GM10248 (cell line): ENCODE results near the gene KTN1.

Experiments used
- CTCF ChIA-PET: fragments of 300-600 bp; sonication (Branson Sonifier 250); formaldehyde crosslinking; extraction: SDS; loops from one replicate; lab custom pipeline; 2021; ENCODE audit warnings: antibody characterized with exemption; lab: Yijun Ruan, JAX
- POLR2A ChIA-PET: fragments of 350-650 bp; sonication (Branson Sonifier 250); formaldehyde crosslinking; extraction: SDS; loops from one replicate; lab custom pipeline; 2020; ENCODE audit warnings: antibody characterized with exemption; lab: Yijun Ruan, JAX
- DNase-seq: peaks from one replicate; pipeline ENCODE4 v3.0.0; 2012; ENCODE audit errors: extremely low spot score
- TF ChIP-seq, protein P1 (sequence below): IDR thresholded peaks from 2 replicates; pipeline ENCODE4 v1.5.1; 2012; ENCODE audit warnings: mild to moderate bottlenecking, low read depth; ENCODE audit errors: extremely low read depth, missing control alignments, control extremely low read depth

The KTN1 gene

DNA sequence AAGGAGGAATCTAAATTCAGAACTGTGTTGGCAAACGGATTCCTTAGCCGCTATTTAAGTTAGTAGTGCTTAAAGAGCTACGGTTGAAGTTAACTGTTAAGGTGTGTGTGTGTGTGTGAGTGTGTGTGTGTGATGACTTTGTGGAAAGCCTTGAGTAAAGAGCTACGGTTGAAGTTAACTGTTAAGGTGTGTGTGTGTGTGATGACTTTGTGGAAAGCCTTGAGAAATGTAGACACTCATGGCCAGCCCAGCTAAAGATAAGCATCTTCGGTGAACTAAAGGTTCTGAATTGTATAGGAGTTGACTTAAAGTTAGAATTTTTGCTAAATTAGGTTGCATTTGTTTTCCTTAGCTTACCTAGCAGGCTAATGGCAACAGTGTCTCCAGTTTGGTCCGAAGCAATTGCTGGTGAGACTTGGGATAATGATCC, 1.4 kb downstream of the KTN1 start:
- POLR2A ChIA-PET: no interaction called here
- no peak for DNase-seq
- CTCF ChIA-PET: interaction anchor here (0.9 to 1.7 kb wide), 5 partner anchors 9 to 311 kb away, joined by 3 to 7 read pairs (median 3); no protein-coding TSS in a partner anchor
- TF ChIP-seq, protein P1, sequence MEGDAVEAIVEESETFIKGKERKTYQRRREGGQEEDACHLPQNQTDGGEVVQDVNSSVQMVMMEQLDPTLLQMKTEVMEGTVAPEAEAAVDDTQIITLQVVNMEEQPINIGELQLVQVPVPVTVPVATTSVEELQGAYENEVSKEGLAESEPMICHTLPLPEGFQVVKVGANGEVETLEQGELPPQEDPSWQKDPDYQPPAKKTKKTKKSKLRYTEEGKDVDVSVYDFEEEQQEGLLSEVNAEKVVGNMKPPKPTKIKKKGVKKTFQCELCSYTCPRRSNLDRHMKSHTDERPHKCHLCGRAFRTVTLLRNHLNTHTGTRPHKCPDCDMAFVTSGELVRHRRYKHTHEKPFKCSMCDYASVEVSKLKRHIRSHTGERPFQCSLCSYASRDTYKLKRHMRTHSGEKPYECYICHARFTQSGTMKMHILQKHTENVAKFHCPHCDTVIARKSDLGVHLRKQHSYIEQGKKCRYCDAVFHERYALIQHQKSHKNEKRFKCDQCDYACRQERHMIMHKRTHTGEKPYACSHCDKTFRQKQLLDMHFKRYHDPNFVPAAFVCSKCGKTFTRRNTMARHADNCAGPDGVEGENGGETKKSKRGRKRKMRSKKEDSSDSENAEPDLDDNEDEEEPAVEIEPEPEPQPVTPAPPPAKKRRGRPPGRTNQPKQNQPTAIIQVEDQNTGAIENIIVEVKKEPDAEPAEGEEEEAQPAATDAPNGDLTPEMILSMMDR: no peak

GRCh38 chr14:55582746-55583145, 2.7 kb downstream of the KTN1 start:
- TF ChIP-seq, protein P1: no peak
- DNase-seq: peak; percentile 35
- POLR2A ChIA-PET: no interaction called here
- CTCF ChIA-PET: no interaction called here

- no peak for DNase-seq
- ChIA-PET POLR2A (no interaction called here), CTCF (interaction anchor here (1.0 to 1.1 kb wide), 3 partner anchors 10 to 30 kb away, joined by 3 to 4 read pairs (median 4); no protein-coding TSS in a partner anchor)
- TF ChIP-seq, protein P1: no peak
Measured at GRCh38 chr14:55583942-55584468, 4.0 kb downstream of the KTN1 start.

GRCh38 chr14:55585854-55586253, 5.8 kb downstream of the KTN1 start:
- TF ChIP-seq, protein P1: no peak
- ChIA-PET POLR2A (no interaction called here), CTCF (interaction anchor here (0.9 to 3.5 kb wide), 2 partner anchors 10 to 14 kb away, joined by 3 to 10 read pairs; no protein-coding TSS in a partner anchor)
- no peak for DNase-seq

DNA sequence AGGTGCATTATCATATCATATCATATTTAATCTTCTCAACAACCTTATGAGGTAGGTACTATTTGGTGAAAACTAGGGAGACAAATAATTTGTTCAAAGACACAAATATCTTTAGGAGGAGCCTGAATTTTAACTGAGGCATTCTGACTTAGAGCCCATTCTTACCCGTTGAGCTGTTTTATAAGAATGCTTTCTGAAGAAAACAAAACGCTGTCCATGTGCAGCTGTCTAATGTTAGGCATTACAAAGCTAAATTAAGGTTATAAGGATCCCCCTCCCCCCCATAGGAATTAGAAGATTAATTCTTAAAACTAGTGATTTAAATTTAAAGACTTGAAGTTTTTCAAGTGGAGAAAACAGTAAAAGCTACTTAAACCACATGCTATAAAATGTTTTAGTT, 6.4 kb downstream of the KTN1 start:
- ChIA-PET CTCF (interaction anchor here (0.9 to 3.5 kb wide), 3 partner anchors 10 to 14 kb away, joined by 3 to 10 read pairs (median 10); no protein-coding TSS in a partner anchor), POLR2A (no interaction called here)
- TF ChIP-seq, protein P1: no peak
- DNase-seq: no peak

DNA sequence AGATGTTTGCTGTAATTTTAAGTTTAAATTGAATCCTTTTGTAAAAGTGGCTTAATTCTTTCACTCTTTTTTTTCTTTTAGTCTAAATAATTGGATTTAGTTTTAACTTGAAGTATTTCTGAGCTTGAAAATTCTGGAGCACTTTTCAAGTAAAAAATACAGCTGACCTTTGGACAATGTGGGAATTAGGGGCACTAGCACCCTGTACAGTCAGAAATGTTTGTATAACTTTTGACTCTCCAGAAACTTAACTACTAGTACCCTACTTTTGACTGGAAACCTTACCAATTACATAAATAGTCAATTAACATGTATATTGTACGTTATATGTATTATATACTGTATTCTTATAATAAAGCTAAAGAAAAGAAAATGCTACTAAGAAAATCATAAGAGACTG, 7.8 kb downstream of the KTN1 start:
- no peak for DNase-seq
- TF ChIP-seq, protein P1: no peak
- POLR2A ChIA-PET: no interaction called here
- CTCF ChIA-PET: interaction anchor here (1.0 to 3.5 kb wide), 4 partner anchors 9 to 142 kb away, joined by 4 to 10 read pairs (median 7); no protein-coding TSS in a partner anchor
